Testis (tissue), 3 donors: ENCODE results near the gene TRAPPC12. TPM values are rescaled to one million over a fixed set of nuclear protein-coding genes. Genes with fewer than 3 reads are reported as not detected.

ENCODE experiments used
- DNase-seq: peaks from one replicate; pipeline ENCODE4 v3.0.0-alpha.2; 2019
- H3K27ac ChIP-seq, 2 donors: fragments of 200-600 bp; sonication (generic); one replicate each; pipeline ENCODE4 v1.5.1; 2019
- H3K27me3 ChIP-seq: fragments of 200-600 bp; sonication (generic); one replicate; pipeline ENCODE4 v1.5.1; 2019
- H3K36me3 ChIP-seq: fragments of 200-600 bp; sonication (generic); one replicate; pipeline ENCODE4 v1.5.1; 2017; ENCODE audit warnings: low read depth; ENCODE audit errors: missing control alignments
- H3K4me1 ChIP-seq: fragments of 200-600 bp; sonication (generic); one replicate; pipeline ENCODE4 v1.5.1; 2019
- H3K4me3 ChIP-seq, 2 donors: fragments of 200-600 bp; sonication (generic); one replicate each; pipeline ENCODE4 v1.5.1; 2017 to 2019
- H3K9me3 ChIP-seq: fragments of 200-600 bp; sonication (generic); one replicate; pipeline ENCODE4 v1.5.1; 2017
- CTCF ChIP-seq, 3 experiments: fragments of 450-650 bp in 2 of 3; fragments of 200-600 bp in 1 of 3; sonication (generic) in 1 of 3; IDR thresholded peaks; one replicate each; pipeline ENCODE4 v1.5.1; 2016 to 2019; ENCODE audit warnings: antibody characterized with exemption in 3 of 3, mild to moderate bottlenecking in 2 of 3, moderate library complexity in 1 of 3
- POLR2A ChIP-seq: fragments of 450-650 bp; IDR thresholded peaks from one replicate; pipeline ENCODE4 v1.6.1; 2017; ENCODE audit warnings: antibody characterized with exemption, mild to moderate bottlenecking, moderate library complexity
- WGBS, 2 donors: methylation state at CpG; one replicate each; pipeline ENCODE4 v1.1.5; 2018; 5-methylcytosine and 5-hydroxymethylcytosine counted together
- intact Hi-C: fragments of 100-400 bp; cut with DNase I; formaldehyde crosslinking; loops from one replicate; pipeline ENCODE4 v1.15.1; 2023; ENCODE audit warnings: low total_unique reads
- polyA plus RNA-seq: library from polyadenylated mRNA; stranded (reverse); fragments of 350-450 nt; fragmentation: Illumina TruSeq; extraction: RNeasy Lipid Tissue Mini Kit (QIAGEN cat#74804); gene quantifications from one replicate; pipeline ENCODE4 v1.2.3, GENCODE V29; 2014; ENCODE audit warnings: low read depth, low replicate concordance; ENCODE audit not compliant: insufficient read depth
- total RNA-seq, 2 donors: library from RNA; depleted of rRNA; stranded (reverse); fragments of >200 nt; gene quantifications; one replicate each; pipeline ENCODE4 v1.2.3, GENCODE V29; 2016

TRAPPC12 gene
- total and polyA plus RNA-seq, 3 donors from 2014 or later, result 172 to 406 (median 236) TPM

- no peaks in the 10 kb centered on the region for H3K9me3 ChIP-seq
- peaks cover 47% of the 10 kb centered on the region for H3K4me1 ChIP-seq
- peak overlapping the region; percentile 64 to 88 for H3K27ac ChIP-seq
- H3K4me3 ChIP-seq, result no peak overlapping the region
- no peak for TF ChIP-seq CTCF (IDR thresholded peaks at IDR 0.05)
- TF ChIP-seq POLR2A, result no peak
- 62 to 64% methylated on average over 17 of the region's 17 CpGs for WGBS, 2 donors
- H3K36me3 ChIP-seq, result no peaks in the 10 kb centered on the region
- no peak for DNase-seq
- intact Hi-C loops, result no loop called here
- H3K27me3 ChIP-seq, result no peaks in the 10 kb centered on the region
Measured at GRCh38 chr2:3470856-3471737, 91.6 kb downstream of the TRAPPC12 start.

DNA sequence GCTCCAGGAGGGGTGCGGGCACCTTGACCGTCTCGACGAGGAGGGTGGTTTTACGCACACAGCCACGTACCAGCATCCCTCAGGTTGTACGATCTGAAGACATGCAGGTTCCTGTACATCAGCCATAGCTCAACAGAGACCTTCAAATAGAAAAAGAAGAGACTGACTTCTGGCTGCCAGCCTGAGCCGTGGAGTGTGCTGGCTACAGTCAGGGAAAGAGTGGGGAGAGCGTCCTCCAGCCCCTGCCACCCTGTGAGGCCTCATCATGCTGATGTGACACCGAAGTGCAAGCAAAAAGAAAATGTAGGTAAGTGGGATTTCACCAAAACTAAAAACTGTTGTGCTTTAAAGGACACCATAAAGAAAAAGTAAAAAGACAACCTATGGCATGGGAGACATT, 92.8 kb downstream of the TRAPPC12 start:
- Histone ChIP-seq H3K27me3 (no peaks in the 10 kb centered on the region), H3K27ac (peak overlapping the region; percentile 64 to 88), H3K36me3 (no peaks in the 10 kb centered on the region), H3K4me3 (no peak overlapping the region), H3K9me3 (no peaks in the 10 kb centered on the region), H3K4me1 (peaks cover 58% of the 10 kb centered on the region)
- TF ChIP-seq POLR2A (no peak), CTCF (IDR thresholded peaks at IDR 0.05) (no peak)
- intact Hi-C loops, result no loop called here
- 79 to 86% methylated on average over 8 to 10 of the region's 10 CpGs for WGBS, 2 donors
- no peak for DNase-seq

DNA sequence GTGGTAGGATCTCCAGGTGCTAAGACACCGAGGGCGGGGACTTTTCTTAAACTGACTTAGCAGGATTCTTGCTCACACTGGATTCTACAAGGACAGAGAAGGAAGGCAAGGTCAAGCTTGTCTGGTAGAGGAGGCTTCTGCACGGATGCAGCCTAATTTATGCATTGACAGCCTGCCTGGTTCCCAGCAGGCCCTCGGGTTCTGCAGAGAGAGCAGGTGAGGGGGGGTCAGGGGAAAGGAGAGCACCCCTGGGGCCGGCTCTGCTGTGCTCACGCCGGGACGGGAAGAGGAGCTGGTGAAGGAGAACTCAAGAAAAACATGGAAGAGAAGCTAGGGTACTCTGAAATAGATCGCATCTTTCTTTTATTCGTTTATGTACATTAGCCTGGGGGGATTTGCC, 93.5 kb downstream of the TRAPPC12 start:
- no peaks in the 10 kb centered on the region for H3K27me3 ChIP-seq
- WGBS, 2 donors, result 66 to 68% methylated on average over 10 of the region's 10 CpGs
- H3K27ac ChIP-seq, result peak overlapping the region; percentile 10 to 88
- TF ChIP-seq POLR2A (no peak), CTCF (IDR thresholded peaks at IDR 0.05) (no peak)
- H3K9me3 ChIP-seq, result no peaks in the 10 kb centered on the region
- peaks cover 59% of the 10 kb centered on the region for H3K4me1 ChIP-seq
- H3K4me3 ChIP-seq, result no peak overlapping the region
- no peaks in the 10 kb centered on the region for H3K36me3 ChIP-seq
- intact Hi-C loops, result no loop called here
- DNase-seq, result no peak

- peak overlapping the region in 1 of 2 donors; percentile 51 for H3K27ac ChIP-seq
- WGBS, 2 donors, result 93 to 95% methylated on average over 28 of the region's 28 CpGs
- no peak for TF ChIP-seq POLR2A
- no peak for TF ChIP-seq CTCF (IDR thresholded peaks at IDR 0.05)
- no peaks in the 10 kb centered on the region for H3K36me3 ChIP-seq
- peaks cover 42% of the 10 kb centered on the region for H3K4me1 ChIP-seq
- H3K4me3 ChIP-seq, result no peak overlapping the region
- no peaks in the 10 kb centered on the region for H3K9me3 ChIP-seq
- no peak for DNase-seq
- no peaks in the 10 kb centered on the region for H3K27me3 ChIP-seq
- intact Hi-C loops, result no loop called here
Measured at GRCh38 chr2:3475771-3476170, 96.3 kb downstream of the TRAPPC12 start.
